OCI-LY1 (cell line): ENCODE results near the gene LRRN1.

ENCODE experiments used
- H2AFZ ChIP-seq: fragments of 200-600 bp; sonication (generic), shearing (Covaris generic); 2 replicates; pipeline ENCODE4 v1.6.0; 2014; ENCODE audit warnings: antibody characterized with exemption, mild to moderate bottlenecking, low read length
- H3F3A ChIP-seq: fragments of 200-600 bp; sonication (generic), shearing (Covaris generic); 2 replicates; pipeline ENCODE4 v1.6.0; 2014; ENCODE audit warnings: mild to moderate bottlenecking, antibody characterized with exemption, low read length, moderate library complexity; ENCODE audit not compliant: insufficient read depth
- H3K27ac ChIP-seq: fragments of 200-600 bp; sonication (generic); 2 replicates; pipeline ENCODE4 v1.5.1; 2014; ENCODE audit warnings: low read length, mixed run types, mild to moderate bottlenecking, low read depth; ENCODE audit not compliant: poor library complexity, severe bottlenecking
- H3K27me3 ChIP-seq: fragments of 200-600 bp; sonication (generic); 2 replicates; pipeline ENCODE4 v1.6.0; 2014; ENCODE audit warnings: antibody characterized with exemption, mild to moderate bottlenecking, low read length, moderate library complexity; ENCODE audit not compliant: insufficient read depth
- H3K36me3 ChIP-seq: fragments of 200-600 bp; sonication (generic); 2 replicates; pipeline ENCODE4 v1.6.1; 2014; ENCODE audit warnings: mild to moderate bottlenecking, antibody characterized with exemption, low read length, moderate library complexity, mixed read lengths; ENCODE audit not compliant: insufficient read depth
- H3K4me1 ChIP-seq: fragments of 200-600 bp; sonication (generic); 2 replicates; pipeline ENCODE4 v1.5.1; 2014; ENCODE audit warnings: mild to moderate bottlenecking, low read length, moderate library complexity; ENCODE audit not compliant: insufficient read depth, severe bottlenecking
- H3K4me2 ChIP-seq: fragments of 200-600 bp; sonication (generic), shearing (Covaris generic); 2 replicates; pipeline ENCODE4 v1.6.1; 2014; ENCODE audit warnings: low read length
- H3K4me3 ChIP-seq: fragments of 200-600 bp; sonication (generic); 2 replicates; pipeline ENCODE4 v1.5.1; 2014; ENCODE audit warnings: low read length, low read depth, mild to moderate bottlenecking, mixed read lengths; ENCODE audit not compliant: poor library complexity, severe bottlenecking
- H3K79me2 ChIP-seq: fragments of 200-600 bp; shearing (Covaris generic); 2 replicates; pipeline ENCODE4 v1.6.1; 2016; ENCODE audit warnings: mixed run types, low read length, mixed read lengths; ENCODE audit not compliant: insufficient read depth
- H3K9ac ChIP-seq: fragments of 200-600 bp; sonication (generic), shearing (Covaris generic); 2 replicates; pipeline ENCODE4 v1.6.1; 2014; ENCODE audit warnings: mild to moderate bottlenecking, low read length, mixed read lengths
- H3K9me2 ChIP-seq: fragments of 200-600 bp; sonication (generic), shearing (Covaris generic); 2 replicates; pipeline ENCODE4 v1.6.1; 2014; ENCODE audit warnings: low read depth, mild to moderate bottlenecking, low read length, mixed read lengths
- H3K9me3 ChIP-seq: fragments of 200-600 bp; shearing (Covaris generic); 2 replicates; pipeline ENCODE4 v1.6.1; 2014; ENCODE audit warnings: low read length, mixed read lengths
- H4K20me1 ChIP-seq: fragments of 200-600 bp; sonication (generic), shearing (Covaris generic); 2 replicates; pipeline ENCODE4 v1.6.0; 2016; ENCODE audit warnings: mild to moderate bottlenecking, low read length; ENCODE audit not compliant: insufficient read depth
- CTCF ChIP-seq: fragments of 200-600 bp; sonication (generic), shearing (Covaris generic); IDR thresholded peaks from 2 replicates; pipeline ENCODE4 v1.5.1; 2017; ENCODE audit warnings: mild to moderate bottlenecking, antibody characterized with exemption, low read length, moderate library complexity, mixed read lengths
- EZH2 ChIP-seq: fragments of 200-600 bp; sonication (generic), shearing (Covaris generic); IDR thresholded peaks from 2 replicates; pipeline ENCODE4 v1.8.0; 2017; ENCODE audit warnings: borderline replicate concordance, mixed run types, mild to moderate bottlenecking, antibody characterized with exemption, low read length, moderate library complexity, mixed read lengths

LRRN1 gene

GRCh38 chr3:3772338-3772737, 26.9 kb upstream of the LRRN1 start:
- Histone ChIP-seq H3K4me3 (no peak overlapping the region), H3F3A (no peaks in the 10 kb centered on the region), H3K4me1 (no peaks in the 10 kb centered on the region), H3K9me2 (no peaks in the 10 kb centered on the region), H2AFZ (no peak overlapping the region), H3K4me2 (no peak overlapping the region), H3K9me3 (no peaks in the 10 kb centered on the region), H3K27me3 (no peaks in the 10 kb centered on the region), H4K20me1 (no peaks in the 10 kb centered on the region), H3K36me3 (no peaks in the 10 kb centered on the region), H3K27ac (no peak overlapping the region), H3K9ac (no peak overlapping the region), H3K79me2 (no peaks in the 10 kb centered on the region)
- TF ChIP-seq CTCF (no peak), EZH2 (no peak)

GRCh38 chr3:3772920-3773319, 26.3 kb upstream of the LRRN1 start:
- no peaks in the 10 kb centered on the region for H4K20me1 ChIP-seq
- TF ChIP-seq EZH2 (no peak), CTCF (no peak)
- H2AFZ ChIP-seq = no peak overlapping the region
- H3K4me3 ChIP-seq = no peak overlapping the region
- H3K4me1 ChIP-seq = no peaks in the 10 kb centered on the region
- no peaks in the 10 kb centered on the region for H3K9me3 ChIP-seq
- no peaks in the 10 kb centered on the region for H3K36me3 ChIP-seq
- H3F3A ChIP-seq = no peaks in the 10 kb centered on the region
- H3K9ac ChIP-seq = no peak overlapping the region
- H3K4me2 ChIP-seq = no peak overlapping the region
- no peaks in the 10 kb centered on the region for H3K79me2 ChIP-seq
- no peaks in the 10 kb centered on the region for H3K9me2 ChIP-seq
- no peak overlapping the region for H3K27ac ChIP-seq
- no peaks in the 10 kb centered on the region for H3K27me3 ChIP-seq

- Histone ChIP-seq H2AFZ (no peak overlapping the region), H3F3A (no peaks in the 10 kb centered on the region), H3K4me1 (no peaks in the 10 kb centered on the region), H3K9ac (no peak overlapping the region), H3K27ac (no peak overlapping the region), H3K9me3 (no peaks in the 10 kb centered on the region), H3K36me3 (no peaks in the 10 kb centered on the region), H3K4me3 (no peak overlapping the region), H3K9me2 (no peaks in the 10 kb centered on the region), H3K4me2 (no peak overlapping the region), H3K79me2 (no peaks in the 10 kb centered on the region), H4K20me1 (no peaks in the 10 kb centered on the region), H3K27me3 (no peaks in the 10 kb centered on the region)
- TF ChIP-seq CTCF (no peak), EZH2 (no peak)
Measured at GRCh38 chr3:3776607-3777006, 22.6 kb upstream of the LRRN1 start.
